Stomach (tissue), 4 donors: ENCODE measurements around the gene NCBP2L.

Source experiments
- CTCF ChIP-seq, 7 experiments: fragments of 450-650 bp in 4 of 7; fragments of 200-600 bp in 3 of 7; sonication (generic) in 3 of 7; IDR thresholded peaks; one replicate each; pipeline ENCODE4 v1.5.1; 2016 to 2019; ENCODE audit warnings: antibody characterized with exemption in 7 of 7, control low read depth in 2 of 7, mild to moderate bottlenecking in 1 of 7
- EP300 ChIP-seq: sonication (generic); formaldehyde crosslinking; IDR thresholded peaks from one replicate; pipeline ENCODE4 v1.6.1; 2017; ENCODE audit warnings: antibody characterized with exemption
- POLR2A ChIP-seq, 4 donors: fragments of 450-650 bp; IDR thresholded peaks; one replicate each; pipeline ENCODE4 v1.6.1; 2016; ENCODE audit warnings: antibody characterized with exemption in 4 of 4, control low read depth in 2 of 4, mild to moderate bottlenecking in 1 of 4, moderate library complexity in 1 of 4

GRCh38 chrX:107823456-107823855, 45.9 kb downstream of the NCBP2L start:
- no peak for TF ChIP-seq CTCF (IDR thresholded peaks at IDR 0.05)
- no peak for TF ChIP-seq EP300
- TF ChIP-seq POLR2A (IDR thresholded peaks at IDR 0.05) = no peak
